ENCODE results near the gene PTGS1. TPM values are rescaled to one million over a fixed set of nuclear protein-coding genes. Genes with fewer than 3 reads are reported as not detected.

PTGS1 gene
- total and polyA plus RNA-seq, 9 of the 15 experiments (the other 6 are each of a cell fraction or from before 2014, with no cell fraction given) = 3.4 to 12.9 (median 5.3) TPM

- no peaks in the 10 kb centered on the region for H4K20me1 ChIP-seq (replicated peaks; ENCODE audit: control insufficient read depth, insufficient read depth, low read length)
- FAIRE-seq = no peak
- no peak for TF ChIP-seq ZSCAN29 (IDR thresholded peaks at IDR 0.05)
- no peak for TF ChIP-seq FOXK1 (CRISPR knock-in tag; IDR thresholded peaks at IDR 0.05; ENCODE audit: borderline replicate concordance)
- no peak for TF ChIP-seq SFPQ (IDR thresholded peaks at IDR 0.05; ENCODE audit: low read depth, low read length)
- no peak for TF ChIP-seq ETS1 (conservative IDR thresholded peaks at IDR 0.05; ENCODE audit: control insufficient read depth, low read depth, low read length)
- no peak for TF ChIP-seq EP300 (IDR thresholded peaks at IDR 0.05; ENCODE audit: low read length)
- no peak for TF ChIP-seq FOXM1 (IDR thresholded peaks at IDR 0.05; ENCODE audit: low read depth)
- no peak for TF ChIP-seq FOXM1 (CRISPR knock-in tag; IDR thresholded peaks at IDR 0.05; ENCODE audit: low read depth)
- no peak for TF ChIP-seq PTBP1 (IDR thresholded peaks at IDR 0.05; ENCODE audit: low read depth, low read length)
- no peak for TF ChIP-seq TFAM (CRISPR knock-in tag; conservative IDR thresholded peaks at IDR 0.05)
- TF ChIP-seq ZC3H4 (CRISPR knock-in tag; IDR thresholded peaks at IDR 0.05; ENCODE audit: borderline replicate concordance) = no peak
- TF ChIP-seq THRA (IDR thresholded peaks at IDR 0.05) = no peak
- no peak for TF ChIP-seq ZNF12 (CRISPR knock-in tag; IDR thresholded peaks at IDR 0.05)
- TF ChIP-seq EWSR1 (IDR thresholded peaks at IDR 0.05; ENCODE audit: borderline replicate concordance, low read depth, partially characterized antibody) = no peak
- TF ChIP-seq ZNF197 (CRISPR knock-in tag; IDR thresholded peaks at IDR 0.05; ENCODE audit: low read depth) = no peak
- TF ChIP-seq CTCF (IDR thresholded peaks at IDR 0.05 in 2 of 3, conservative IDR thresholded peaks at IDR 0.05 in 1 of 3; ENCODE audit: insufficient read depth in 2 of 3, low read depth in 1 of 3, low read length in 3 of 3) = no peak
- H2AFZ ChIP-seq (ENCODE audit: low read depth, low read length) = no peak overlapping the region
- H3K9me3 ChIP-seq (replicated peaks; ENCODE audit: control insufficient read depth, insufficient read depth, low read depth, low read length) = no peaks in the 10 kb centered on the region
- in situ Hi-C loops (cut with MboI) (no loop called here), intact Hi-C loops (cut with micrococcal nuclease) (no loop called here)
- 10% methylated on average over 3 of the region's 3 CpGs for WGBS (ENCODE audit: insufficient coverage, low coverage, missing lambda C conversion rate)
- DNase-seq (ENCODE audit: extremely low read depth in 1 of 4, low spot score in 3 of 4) = no peak
- H3K27ac ChIP-seq (ENCODE audit: extremely low read depth, low read depth, low read length) = no peak overlapping the region
- H3K4me1 ChIP-seq (replicated peaks in 1 of 2; ENCODE audit: control insufficient read depth in 2 of 2, insufficient read depth in 2 of 2, low read length in 2 of 2) = peaks cover 3 to 11% of the 10 kb centered on the region in 2 experiments; a peak in 4 of 5 replicates
- ChIA-PET POLR2A (interaction anchor here (1.5 kb wide), 1 partner anchor 9 kb away, joined by 4 read pairs; no protein-coding TSS in a partner anchor), CTCF (ENCODE audit: low intra/inter-chr PET ratio) (no interaction called here)
- ATAC-seq = no peak
- no peaks in the 10 kb centered on the region for H3K9me1 ChIP-seq (ENCODE audit: control insufficient read depth, insufficient read depth, low read length)
- no peak overlapping the region for H3K4me2 ChIP-seq (ENCODE audit: insufficient read depth, low read length)
- H3K36me3 ChIP-seq (ENCODE audit: control insufficient read depth, insufficient read depth, low read length) = no peaks in the 10 kb centered on the region
- BruUV-seq (replicated peaks) = no TSS peak
- no peak overlapping the region for H3K4me3 ChIP-seq
- no peak overlapping the region for H3K9ac ChIP-seq (ENCODE audit: insufficient read depth in 1 of 2, low read depth in 2 of 2, low read length in 2 of 2)
- H3K79me2 ChIP-seq (ENCODE audit: control insufficient read depth, insufficient read depth, low read length) = no peaks in the 10 kb centered on the region
- no peaks in the 10 kb centered on the region; a peak in 1 of 5 replicates for H3K27me3 ChIP-seq (ENCODE audit: control insufficient read depth in 2 of 2, insufficient read depth in 2 of 2, low read length in 2 of 2)
Observed at GRCh38 chr9:122398371-122398924, 27.6 kb downstream of the PTGS1 start.
